GM21717 (cell line): Measurements from ENCODE around the gene PCDH12.
"Not testable (repeated sequence)": the region's sequence is repeated elsewhere in the genome, so short reads cannot be mapped to it uniquely, and the experiment has no call there.

ENCODE experiments used
- ATAC-seq: cut with Tn5 transposase; IDR thresholded peaks from one replicate; pipeline ENCODE4 v1.9.1; 2021; ENCODE audit warnings: mild to moderate bottlenecking, moderate library complexity; ENCODE audit not compliant: unreplicated experiment

The PCDH12 gene

DNA sequence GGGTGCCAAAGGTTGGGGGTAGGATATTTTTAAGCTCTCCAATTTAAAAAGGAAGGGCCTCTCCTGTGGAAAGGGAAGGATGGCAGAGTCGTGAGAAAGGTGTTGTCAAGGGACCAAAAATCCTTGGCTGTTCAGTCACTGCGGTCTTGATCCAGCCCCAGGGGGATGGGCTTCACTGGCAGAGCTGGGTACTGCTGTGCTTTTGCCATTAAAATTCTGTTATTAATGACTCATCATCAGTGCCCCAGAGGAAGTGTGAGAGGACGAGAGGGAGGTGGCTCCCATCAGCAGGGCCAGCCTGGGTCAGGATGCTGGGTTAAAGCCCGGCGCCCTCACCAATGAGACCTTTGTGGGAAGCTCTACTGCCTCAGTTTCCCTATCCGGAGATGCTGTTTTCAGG, 16.7 kb downstream of the PCDH12 start:
- no peak for ATAC-seq

DNA sequence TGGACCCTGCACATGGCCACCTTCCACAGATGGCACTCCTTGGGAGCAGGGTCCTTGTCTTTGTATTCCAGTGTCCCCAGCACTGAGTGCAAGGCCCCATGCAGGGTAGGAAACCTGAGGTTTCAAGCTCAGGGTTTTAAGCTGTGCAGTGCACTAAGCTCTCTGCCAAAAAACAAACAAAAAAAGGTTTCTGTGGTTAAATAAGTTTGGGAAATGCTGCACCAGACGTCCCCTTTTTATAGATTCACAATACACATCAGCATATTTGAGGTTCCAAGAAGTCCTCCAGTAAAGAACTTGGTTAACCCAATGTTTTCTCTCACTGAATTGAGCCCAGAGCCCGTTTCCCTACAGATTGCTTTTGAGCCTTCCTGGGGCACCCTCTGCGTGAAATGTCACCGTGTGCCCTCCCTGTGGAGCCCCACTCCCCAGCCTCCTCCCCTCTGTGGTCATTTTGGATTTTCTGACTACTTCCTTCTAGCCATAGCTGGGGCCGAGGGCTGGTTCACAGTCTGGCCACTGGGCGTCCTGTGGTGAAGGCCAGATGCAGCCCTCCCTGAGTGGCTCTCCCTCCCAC, 17.2 kb downstream of the PCDH12 start:
- no peak for ATAC-seq

DNA sequence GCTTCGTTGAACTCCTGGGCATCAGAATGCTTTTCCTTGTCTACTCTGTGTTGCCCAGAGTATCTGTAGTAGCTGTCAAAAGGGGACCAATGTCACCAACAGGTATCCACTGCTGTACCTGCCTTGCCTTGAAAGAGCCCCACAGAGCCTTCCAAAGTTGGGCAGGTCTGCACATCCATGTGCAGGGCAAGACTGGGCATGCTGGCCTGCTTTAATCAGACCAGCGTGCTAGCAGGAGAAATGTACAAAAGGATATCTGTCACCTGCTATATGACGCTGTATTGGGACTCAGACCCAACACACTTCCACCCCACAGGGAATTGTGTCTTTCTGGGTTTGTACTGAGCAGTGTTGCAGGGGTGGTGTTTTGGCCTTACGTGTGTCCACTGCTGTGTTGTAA, 22.5 kb downstream of the PCDH12 start:
- ATAC-seq: no peak

DNA sequence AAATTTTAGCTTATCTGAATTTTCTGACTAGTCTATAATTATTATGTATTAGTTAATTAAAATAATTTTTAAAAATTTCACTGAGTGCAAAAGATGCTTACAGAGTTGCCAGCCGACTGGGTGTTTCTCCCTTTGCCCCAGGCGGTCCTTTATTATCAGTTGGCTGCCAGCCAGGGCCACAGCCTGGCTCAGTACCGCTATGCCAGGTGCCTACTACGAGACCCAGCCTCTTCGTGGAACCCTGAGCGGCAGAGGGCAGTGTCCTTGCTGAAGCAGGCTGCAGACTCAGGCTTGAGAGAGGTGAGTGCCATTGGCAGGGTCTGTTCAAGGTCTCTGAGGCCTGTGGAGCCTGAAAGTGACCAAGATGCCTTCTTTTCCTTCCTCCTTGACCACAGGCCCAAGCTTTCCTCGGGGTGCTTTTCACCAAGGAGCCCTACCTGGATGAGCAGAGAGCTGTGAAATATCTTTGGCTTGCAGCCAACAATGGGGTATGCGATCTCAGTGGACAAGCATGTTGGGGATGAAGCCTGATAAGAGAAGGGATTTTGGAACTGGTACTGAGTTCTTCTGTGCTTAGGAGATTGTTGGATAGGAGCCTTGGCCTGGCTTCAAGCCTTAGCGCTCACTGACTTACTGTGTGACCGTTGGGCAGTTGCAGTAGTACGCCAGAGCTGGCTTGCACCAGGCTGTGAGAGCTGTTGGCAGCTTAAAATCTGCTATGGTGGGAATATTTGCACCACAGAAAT, 23.7 kb downstream of the PCDH12 start:
- ATAC-seq: no peak

DNA sequence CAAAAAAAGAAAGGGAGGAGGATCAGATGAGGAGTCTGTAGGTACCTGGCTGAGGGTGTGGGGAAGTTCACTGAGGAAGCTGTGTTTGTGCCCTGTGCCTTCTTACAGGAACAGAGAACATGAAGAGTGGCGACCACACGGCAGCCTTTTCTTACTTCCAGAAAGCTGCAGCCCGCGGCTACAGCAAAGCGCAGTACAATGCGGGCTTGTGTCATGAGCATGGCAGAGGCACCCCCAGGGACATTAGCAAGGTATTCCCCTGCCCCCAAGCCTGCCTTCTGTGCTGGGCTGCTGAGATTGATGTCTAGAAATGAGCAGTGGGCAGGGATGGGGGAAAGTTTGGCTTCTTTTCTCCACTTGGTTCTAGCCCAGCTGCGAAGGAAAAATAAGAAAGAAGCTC, 24.9 kb downstream of the PCDH12 start:
- ATAC-seq: no peak

DNA sequence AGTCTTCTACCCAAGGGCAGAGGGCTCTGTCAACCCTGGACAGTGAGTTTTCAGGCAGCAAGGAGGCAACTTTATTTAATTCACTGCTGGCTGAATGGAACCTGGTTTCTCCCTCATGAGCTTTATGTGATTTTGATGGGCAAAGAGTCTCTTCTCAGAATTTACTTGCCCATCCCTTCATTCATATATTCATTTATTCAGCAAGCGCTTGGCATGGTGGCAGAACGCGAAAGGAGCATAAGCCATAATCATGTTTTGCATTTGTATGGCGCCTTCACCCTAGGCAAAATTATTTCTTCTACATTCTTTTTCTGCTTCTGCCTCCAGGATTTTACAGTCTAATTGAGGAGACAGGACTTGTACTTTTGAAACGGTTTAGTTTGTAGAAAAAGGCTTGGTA, 26.3 kb downstream of the PCDH12 start:
- no peak for ATAC-seq

DNA sequence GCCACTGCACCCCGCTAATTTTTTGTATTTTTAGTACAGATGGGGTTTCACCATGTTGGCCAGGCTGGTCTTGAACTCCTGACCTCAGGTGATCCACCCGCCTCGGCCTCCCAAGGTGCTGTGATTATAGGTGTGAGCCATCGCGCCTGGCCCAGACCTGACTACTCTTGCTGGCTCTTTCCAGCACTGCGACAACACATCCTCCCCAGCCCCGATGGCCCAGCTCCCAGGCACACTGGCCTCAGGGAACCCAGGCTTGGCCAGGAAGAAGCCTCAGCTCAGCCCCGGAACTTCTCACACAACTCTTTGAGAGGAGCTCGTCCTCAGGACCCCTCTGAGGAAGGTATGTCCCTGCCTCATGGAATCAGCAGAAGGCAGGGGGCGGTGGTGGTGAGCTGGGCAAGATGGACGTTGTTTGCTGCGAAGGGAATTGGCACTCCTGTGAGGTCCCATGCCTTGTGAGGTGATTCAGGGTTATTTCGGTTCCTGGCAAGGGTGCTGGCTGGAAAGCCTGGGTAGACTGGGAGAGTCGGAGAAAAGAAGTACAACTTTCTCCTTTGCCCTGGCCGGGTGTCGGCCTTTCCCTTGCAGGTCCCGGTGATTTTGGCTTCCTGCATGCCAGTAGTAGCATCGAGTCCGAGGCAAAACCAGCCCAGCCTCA, 28.5 kb downstream of the PCDH12 start:
- ATAC-seq: no peak

DNA sequence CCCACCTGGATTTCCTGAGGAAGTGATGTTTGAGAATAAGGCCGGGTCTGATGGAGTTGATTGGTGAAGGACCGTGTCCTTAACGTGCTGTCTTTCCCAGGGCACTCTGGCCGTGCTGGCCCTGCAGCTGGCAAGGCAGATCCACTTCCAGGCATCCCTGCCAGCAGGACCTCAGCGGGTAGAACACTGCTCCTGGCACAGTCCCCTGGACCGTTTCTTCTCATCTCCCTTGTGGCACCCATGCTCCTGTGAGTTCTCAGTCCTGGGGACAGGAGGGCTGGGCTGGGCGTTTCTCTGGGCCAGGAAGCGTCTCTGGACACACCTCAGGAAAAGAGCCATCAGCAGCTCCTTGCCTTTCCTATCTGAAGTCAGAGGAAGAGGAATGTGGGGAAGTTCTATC, 30.0 kb downstream of the PCDH12 start:
- no peak for ATAC-seq

DNA sequence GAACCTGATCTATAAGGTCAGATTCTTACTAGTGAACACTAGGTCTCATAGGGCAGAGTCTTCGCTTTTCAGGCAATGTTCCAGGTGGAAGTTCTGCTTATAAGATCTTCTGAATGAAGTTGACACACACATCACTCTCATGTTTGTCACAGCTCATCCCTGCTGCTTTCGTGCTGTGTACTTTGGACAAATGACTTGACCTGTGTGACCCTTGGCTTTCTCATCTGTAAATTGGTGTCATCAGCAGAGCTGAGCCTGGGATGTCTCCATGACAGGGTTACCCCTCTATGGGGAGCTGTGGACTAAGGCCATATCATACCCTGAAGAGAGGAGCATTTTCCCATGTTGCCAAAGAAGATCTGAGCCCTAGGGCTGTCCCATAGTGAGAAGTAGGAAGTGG, 31.6 kb downstream of the PCDH12 start:
- no peak for ATAC-seq

DNA sequence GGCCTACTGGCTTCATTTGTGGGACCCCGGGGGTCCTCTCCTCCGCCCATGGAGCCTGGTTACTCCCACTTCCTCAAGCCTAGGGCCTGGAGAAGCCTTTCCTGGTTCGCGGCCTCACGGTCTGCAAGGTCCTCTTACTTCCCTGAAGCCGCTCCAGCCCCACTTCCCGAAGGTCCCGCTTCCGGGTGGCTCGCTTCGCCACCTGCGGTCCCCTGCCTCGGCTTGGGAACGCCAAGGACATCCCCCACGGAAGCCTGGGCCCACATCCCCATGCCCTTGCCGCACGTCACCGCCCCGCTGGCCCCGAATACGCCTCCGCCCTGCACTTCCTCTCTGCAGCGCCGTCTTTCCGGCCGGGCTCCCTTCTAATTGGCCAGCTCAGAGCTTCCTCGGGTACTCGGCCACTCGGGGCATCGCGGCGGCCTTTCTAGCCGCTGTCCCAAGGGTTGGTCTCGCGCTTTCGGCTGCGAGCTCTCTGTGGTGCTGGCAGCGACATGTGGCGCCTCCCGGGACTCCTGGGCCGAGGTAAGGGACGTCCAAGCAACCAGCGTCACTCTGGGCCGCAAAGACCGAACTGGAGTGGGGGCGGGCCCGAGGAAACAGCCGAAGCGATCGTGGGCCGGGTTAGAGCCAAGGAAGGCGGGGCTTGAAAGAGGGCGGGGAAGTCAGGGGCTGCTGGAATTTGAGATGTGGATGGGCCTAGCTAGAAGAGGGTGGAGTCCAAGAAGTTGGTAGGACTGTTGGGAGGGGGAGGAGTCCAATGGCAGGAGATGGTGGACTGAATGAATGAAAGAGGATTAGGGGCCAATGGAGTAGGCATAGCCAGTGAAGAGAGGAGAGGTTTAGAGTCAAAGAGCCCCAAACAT, 34.3 kb downstream of the PCDH12 start, which contains the start of gene DELE1:
DELE1 (plus strand) TSS at position 424 of the 866 bp plus-strand sequence; CDS start at position 495, 71 bp downstream.
- ATAC-seq: peak; percentile 99

DNA sequence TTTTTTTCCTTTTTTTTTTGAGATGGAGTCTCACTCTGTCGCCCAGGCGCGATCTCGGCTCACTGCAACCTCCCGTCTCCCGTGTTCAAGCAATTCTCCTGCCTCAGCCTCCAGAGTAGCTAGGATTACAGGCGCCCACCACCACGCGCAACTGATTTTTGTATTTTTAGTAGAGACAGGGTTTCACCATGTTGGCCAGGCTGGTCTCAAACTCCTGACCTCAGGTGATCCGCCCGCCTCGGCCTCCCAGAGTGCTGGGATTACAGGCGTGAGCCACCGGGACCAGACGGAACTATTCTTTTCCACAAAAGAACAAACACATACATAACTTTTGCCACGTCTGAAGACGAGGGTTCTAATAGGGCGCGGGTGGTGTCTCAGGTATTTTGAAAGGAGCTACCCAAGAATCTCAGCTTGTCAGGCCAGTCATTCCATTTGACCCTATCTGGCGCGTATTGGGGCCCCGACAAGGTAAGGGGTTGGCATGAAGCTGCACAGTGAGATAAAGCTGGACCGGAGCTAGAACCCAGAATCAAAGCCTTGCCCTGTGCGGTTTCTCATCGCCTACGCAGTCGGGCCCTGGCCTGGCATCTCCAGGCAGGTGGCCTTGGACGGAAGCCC, 35.1 kb downstream of the PCDH12 start:
- not testable (repeated sequence) for ATAC-seq

DNA sequence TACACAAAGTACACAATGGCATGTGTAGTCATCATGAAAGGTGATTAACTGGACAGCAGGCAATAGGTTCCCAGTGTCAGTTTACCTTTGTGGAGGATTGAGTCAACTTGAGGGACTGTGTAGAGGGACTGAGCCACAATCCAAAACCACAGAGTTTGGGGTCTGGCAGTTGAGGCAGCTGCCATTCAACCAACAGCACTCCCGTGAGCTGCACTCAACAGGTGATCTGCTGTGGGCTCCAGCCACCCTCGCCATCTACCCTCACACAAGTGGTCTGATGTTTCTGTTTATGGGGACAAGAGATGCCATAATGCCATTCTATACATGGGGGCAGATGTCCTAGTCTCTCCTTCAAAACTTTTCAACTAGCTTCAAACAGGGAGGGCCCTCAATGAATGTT, 37.2 kb downstream of the PCDH12 start:
- ATAC-seq: no peak

DNA sequence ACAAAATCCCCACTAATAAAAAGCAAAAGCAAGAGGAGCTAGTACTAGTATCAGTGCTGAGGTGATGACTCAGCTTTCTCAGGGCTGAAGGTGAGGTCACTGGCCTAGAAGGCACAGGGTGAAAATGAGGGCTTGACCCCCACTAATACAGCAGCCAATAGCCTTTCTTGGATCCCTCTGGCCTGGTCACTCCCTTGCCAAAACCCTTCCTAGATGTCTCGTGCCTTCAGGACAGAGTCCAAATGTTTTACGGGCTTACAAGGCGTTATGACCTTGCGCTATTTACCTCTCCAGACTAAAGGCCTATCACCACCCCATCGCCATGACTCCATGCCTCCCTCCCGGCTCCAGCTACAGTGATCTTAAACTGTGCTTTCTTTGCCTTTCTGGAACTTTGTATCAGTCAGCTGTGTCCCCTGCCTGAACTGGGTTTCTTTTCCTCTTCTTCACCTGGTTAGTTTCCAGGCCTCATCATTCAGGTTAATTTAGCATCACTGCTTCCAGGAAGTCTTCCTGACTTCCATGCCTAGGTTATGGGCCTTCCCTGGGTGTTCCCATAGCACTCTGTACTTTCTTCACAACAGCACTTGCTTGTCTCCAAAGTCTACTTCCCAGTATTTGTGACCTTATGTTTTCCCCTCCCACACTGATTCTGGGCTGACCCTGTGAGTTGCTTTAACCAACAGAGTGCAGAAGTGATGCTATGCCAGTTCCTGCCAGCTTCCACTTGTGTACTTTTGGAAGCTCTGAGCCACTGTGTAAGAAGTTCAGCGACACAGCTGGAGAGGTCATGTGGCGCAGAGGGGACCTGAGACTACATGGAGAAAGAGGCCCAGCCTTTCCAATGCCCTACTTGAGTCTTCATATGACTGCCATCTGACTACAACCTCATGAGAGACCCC, 38.5 kb downstream of the PCDH12 start:
- no peak for ATAC-seq

DNA sequence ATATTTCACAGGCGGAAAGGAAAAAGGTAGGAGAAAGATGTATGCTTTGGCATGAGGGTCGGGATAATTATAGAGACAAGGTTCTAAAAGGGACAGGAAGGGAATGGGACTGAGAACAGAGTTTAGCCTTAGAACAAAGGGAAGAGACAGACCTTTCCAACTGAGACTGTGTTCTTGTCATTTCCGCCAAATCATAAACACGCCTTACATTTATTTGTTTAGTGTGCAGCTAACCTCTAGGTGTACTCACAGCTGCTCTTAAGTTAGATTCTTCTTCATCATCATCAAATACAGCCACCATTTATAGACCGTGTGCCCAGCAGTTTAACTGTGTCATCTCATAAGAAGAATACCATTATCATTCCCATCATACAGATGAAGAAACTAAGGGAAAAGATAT, 40.2 kb downstream of the PCDH12 start:
- no peak for ATAC-seq

DNA sequence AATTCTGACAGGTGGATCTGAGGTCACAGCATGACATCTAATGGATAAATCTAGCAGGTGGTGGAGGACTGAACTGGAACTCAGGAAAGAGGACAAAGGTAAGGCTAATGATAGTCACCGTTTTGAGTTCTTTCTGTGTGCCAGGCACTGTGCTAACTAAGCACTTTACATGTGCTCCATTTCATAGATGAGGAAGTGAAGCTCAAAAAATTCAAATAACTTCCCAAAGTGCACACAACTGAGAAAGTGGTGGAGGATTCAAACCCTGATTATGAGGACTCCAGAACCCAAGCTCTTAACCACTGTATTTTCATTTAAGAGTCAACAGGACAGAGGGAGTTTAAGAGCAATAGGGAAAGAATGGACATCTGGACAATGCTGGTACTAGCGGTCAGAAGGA, 41.5 kb downstream of the PCDH12 start:
- ATAC-seq: no peak

DNA sequence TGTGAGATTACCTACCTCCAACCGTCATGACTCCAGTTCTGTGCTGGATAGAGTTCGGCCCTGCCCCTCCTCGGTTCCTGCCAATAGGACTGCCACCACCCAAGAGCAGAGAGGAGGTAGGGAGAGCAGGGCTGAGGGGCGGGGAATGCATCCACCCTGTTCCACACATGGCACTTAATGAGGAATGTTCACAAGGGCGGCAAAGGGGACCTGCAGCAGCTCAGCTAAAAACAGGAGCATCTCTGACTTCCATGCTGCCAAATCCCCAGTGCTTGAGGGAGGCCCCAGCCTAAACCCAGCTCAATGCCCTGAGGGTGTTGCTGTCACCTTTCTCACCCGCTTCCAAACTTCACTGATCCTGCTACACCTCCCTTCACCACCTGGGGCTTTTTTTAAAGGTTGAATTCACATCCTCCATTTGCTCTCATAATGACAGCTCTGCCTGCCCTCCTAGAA, 42.1 kb downstream of the PCDH12 start:
- no peak for ATAC-seq

DNA sequence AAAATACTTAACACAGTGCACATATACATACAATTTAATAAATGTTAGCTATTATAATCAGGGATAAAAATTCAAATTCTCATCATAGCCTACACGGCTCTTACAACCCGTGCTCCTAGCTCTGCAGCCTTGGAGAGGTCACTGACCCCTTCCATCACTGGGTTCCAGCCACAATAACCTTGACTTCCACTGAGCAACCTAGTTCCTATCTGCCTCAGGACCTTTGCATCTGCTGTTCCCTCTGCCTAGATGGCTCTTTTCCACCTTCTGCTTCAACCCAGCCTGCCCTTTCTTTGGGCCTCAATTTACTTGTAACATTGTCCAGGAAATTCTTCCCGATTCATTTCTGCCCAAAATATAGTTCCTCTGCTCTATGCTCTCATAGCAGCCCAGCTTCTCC, 43.2 kb downstream of the PCDH12 start:
- no peak for ATAC-seq

DNA sequence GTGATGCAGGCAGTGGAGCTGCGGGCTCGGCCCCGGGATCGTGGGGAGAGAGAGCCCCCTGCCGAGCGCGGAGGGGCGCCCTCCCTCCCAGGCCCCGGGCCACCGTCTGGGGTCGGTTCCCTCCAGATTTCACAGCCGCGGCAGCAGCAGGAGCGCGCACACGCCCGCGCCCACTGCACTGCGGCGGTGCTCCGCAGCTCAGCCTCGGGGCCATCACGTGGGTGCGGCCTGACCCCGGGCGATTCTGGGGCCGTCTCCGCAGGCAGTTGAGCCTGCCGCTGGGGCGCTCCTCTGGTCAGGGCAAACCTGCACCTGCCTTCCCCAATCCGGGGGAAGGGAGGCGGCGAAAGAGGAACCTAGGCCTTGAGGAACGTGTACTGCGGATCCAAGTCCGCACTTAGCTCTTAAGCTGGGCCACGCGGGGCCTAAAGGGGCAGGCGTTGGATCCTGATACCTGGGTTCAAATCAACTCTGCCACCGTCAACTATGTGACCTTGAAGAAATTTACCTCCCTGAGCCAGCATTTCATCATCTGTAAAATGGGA, 43.7 kb downstream of the PCDH12 start:
- ATAC-seq: no peak

DNA sequence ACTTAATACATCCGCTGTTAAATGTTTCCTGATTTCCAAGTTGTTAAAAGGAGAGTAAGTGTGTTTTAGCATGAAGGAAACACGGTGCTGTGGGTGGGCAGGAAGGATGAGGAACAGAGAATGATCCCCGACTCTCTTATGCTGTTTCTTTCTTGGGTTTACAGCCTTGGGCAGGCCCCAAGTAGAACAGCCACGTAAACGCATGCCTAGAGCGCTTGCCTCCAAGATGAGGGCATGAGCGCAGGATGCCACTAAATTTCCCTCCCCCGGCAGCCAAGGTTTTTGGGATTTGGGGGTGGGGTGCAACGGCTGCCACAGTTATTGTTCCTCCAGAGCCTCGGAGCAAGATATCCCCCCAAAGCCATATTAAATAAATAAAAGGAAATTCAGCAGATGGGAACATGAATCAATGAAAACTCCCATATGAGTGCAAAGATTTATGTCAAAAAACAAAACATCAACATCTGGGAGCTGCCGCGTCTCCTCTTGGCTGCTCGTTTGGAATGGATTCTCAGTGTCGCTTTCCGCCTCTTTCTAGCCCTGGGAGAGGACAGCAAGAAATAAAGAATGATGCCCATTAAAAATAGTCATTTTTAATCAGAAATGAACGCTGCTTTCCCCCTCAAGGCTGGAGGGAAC, 44.3 kb downstream of the PCDH12 start:
- no peak for ATAC-seq
